A549 (cell line): ENCODE results near the gene FAM78A. TPM values are rescaled to one million over a fixed set of nuclear protein-coding genes. Genes with fewer than 3 reads are reported as not detected.
A peak's percentile ranks its signal among the peaks of the same experiment; 100 is the strongest.

ENCODE experiments used
- ATAC-seq, 2 experiments: fragments of 200-7000 bp in 1 of 2; fragments of >200 bp in 1 of 2; cut with Nextera tagmentation in 1 of 2; cut with Tn5 transposase in 1 of 2; 3 replicates each; pipeline versions ENCODE4 v1.8.0 to v1.9.1; 2018 to 2020; ENCODE audit warnings: mild to moderate bottlenecking in 1 of 2, moderate library complexity in 1 of 2
- CTCF ChIA-PET: fragments of 300-600 bp; sonication (Branson Sonifier 250); formaldehyde crosslinking; extraction: SDS; loops from one replicate; lab custom pipeline; 2021; ENCODE audit warnings: antibody characterized with exemption, inconsistent platforms; lab: Yijun Ruan, JAX
- POLR2A ChIA-PET: fragments of 350-600 bp; formaldehyde crosslinking; extraction: SDS; loops from one replicate; lab custom pipeline; 2021; ENCODE audit warnings: antibody characterized with exemption, inconsistent platforms; lab: Yijun Ruan, JAX
- DNase-seq, 2 experiments: peaks; one replicate each; pipeline versions ENCODE4 v3.0.0 to v3.0.0-alpha.2; 2011 to 2016; ENCODE audit warnings: low read depth in 1 of 2, low spot score in 1 of 2
- FAIRE-seq: peaks from 2 replicates; lab custom pipeline; 2011; peaks lifted over from hg19 to GRCh38; lab: Jason Lieb, UNC
- H3K27ac ChIP-seq, 2 experiments: fragments of >200 bp; sonication (Bioruptor Twin); formaldehyde crosslinking; 3 replicates each; pipeline ENCODE4 v1.5.1; 2016 to 2017
- H3K4me1 ChIP-seq: fragments of >200 bp; sonication (Bioruptor Twin); formaldehyde crosslinking; 3 replicates; pipeline ENCODE4 v1.6.1; 2016
- H3K4me2 ChIP-seq: fragments of >200 bp; sonication (Bioruptor Twin); formaldehyde crosslinking; 3 replicates; pipeline ENCODE4 v1.6.1; 2016
- H3K4me3 ChIP-seq: fragments of >200 bp; sonication (Bioruptor Twin); formaldehyde crosslinking; 3 replicates; pipeline ENCODE4 v1.5.1; 2016
- H3K9me3 ChIP-seq: fragments of >200 bp; sonication (Bioruptor Twin); formaldehyde crosslinking; 3 replicates; pipeline ENCODE4 v1.6.1; 2016
- BHLHE40 ChIP-seq: IDR thresholded peaks from 2 replicates; pipeline ENCODE4 v1.6.1; 2012; ENCODE audit warnings: low read depth, low read length, inconsistent platforms
- CBX8 ChIP-seq: fragments of 200-600 bp; sonication (generic); IDR thresholded peaks from 2 replicates; pipeline ENCODE4 v1.6.1; 2016
- CEBPB ChIP-seq, 2 experiments: fragments of >200 bp in 1 of 2; sonication (Bioruptor Twin) in 1 of 2; formaldehyde crosslinking in 1 of 2; IDR thresholded peaks; 2 replicates each; pipeline ENCODE4 v1.6.1; 2012 to 2016
- EHF ChIP-seq: fragments of 250-450 bp; sonication (Bioruptor Pico); IDR thresholded peaks from 2 replicates; pipeline ENCODE4 v1.5.0; 2020; ENCODE audit warnings: mild to moderate bottlenecking
- EHMT2 ChIP-seq: fragments of 200-600 bp; sonication (generic); IDR thresholded peaks from 2 replicates; pipeline ENCODE4 v1.6.1; 2016; ENCODE audit warnings: antibody characterized with exemption, low read depth, mild to moderate bottlenecking, moderate library complexity
- EP300 ChIP-seq, 2 experiments: fragments of >200 bp; sonication (Bioruptor Twin); formaldehyde crosslinking; IDR thresholded peaks; 2 replicates in 1 of 2; 3 replicates in 1 of 2; pipeline ENCODE4 v1.6.1; 2016 to 2017
- ESRRA ChIP-seq: fragments of 150-350 bp; IDR thresholded peaks from 2 replicates; pipeline ENCODE4 v1.6.1; 2014; ENCODE audit warnings: mild to moderate bottlenecking, low read length, borderline replicate concordance
- FOSL2 ChIP-seq, 2 experiments: fragments of 450-650 bp in 1 of 2; fragments of >200 bp in 1 of 2; sonication (Bioruptor Twin) in 1 of 2; formaldehyde crosslinking; IDR thresholded peaks; 2 replicates each; pipeline versions ENCODE4 v1.5.0 to v1.6.1; 2016 to 2020; ENCODE audit warnings: mild to moderate bottlenecking in 1 of 2, moderate library complexity in 1 of 2
- HEYL ChIP-seq: fragments of 250-450 bp; sonication (Bioruptor Pico); IDR thresholded peaks from 2 replicates; pipeline ENCODE4 v1.8.0; 2021; ENCODE audit warnings: mild to moderate bottlenecking, moderate library complexity
- JUNB ChIP-seq: fragments of >200 bp; sonication (Bioruptor Twin); formaldehyde crosslinking; IDR thresholded peaks from 2 replicates; pipeline ENCODE4 v1.6.1; 2016
- KDM5A ChIP-seq: fragments of 200-600 bp; sonication (generic); IDR thresholded peaks from 2 replicates; pipeline ENCODE4 v1.6.1; 2016; ENCODE audit warnings: antibody characterized with exemption, mild to moderate bottlenecking
- MAFK ChIP-seq: fragments of 450-650 bp; IDR thresholded peaks from 2 replicates; pipeline ENCODE4 v1.6.1; 2014; ENCODE audit not compliant: partially characterized antibody
- MAZ ChIP-seq: fragments of 150-350 bp; IDR thresholded peaks from 2 replicates; pipeline ENCODE4 v1.6.1; 2014; ENCODE audit warnings: antibody characterized with exemption, low read depth, low read length, borderline replicate concordance
- POLR2AphosphoS2 ChIP-seq: conservative IDR thresholded peaks from 2 replicates; pipeline ENCODE4 v1.6.1; 2012; ENCODE audit warnings: low read length, improper control_type of control experiment, inconsistent platforms
- SMC3 ChIP-seq: fragments of >200 bp; sonication (Bioruptor Twin); formaldehyde crosslinking; IDR thresholded peaks from 3 replicates; pipeline ENCODE4 v1.6.1; 2018; ENCODE audit warnings: inconsistent platforms
- SREBF2 ChIP-seq: fragments of 450-650 bp; IDR thresholded peaks from 2 replicates; pipeline ENCODE4 v1.6.1; 2014; ENCODE audit warnings: mild to moderate bottlenecking, moderate library complexity
- ZFP36 ChIP-seq: fragments of 450-650 bp; IDR thresholded peaks from 2 replicates; pipeline ENCODE4 v1.6.1; 2014; ENCODE audit warnings: borderline replicate concordance; ENCODE audit not compliant: partially characterized antibody
- WGBS: methylation state at CpG from one replicate; pipeline ENCODE4 v1.1.6; 2017; ENCODE audit errors: missing lambda C conversion rate; 5-methylcytosine and 5-hydroxymethylcytosine counted together
- polyA plus RNA-seq, 4 experiments: library from polyadenylated mRNA; depleted of rRNA in 3 of 4; stranded (reverse); fragments of >200 nt; fragmentation: RNase III in 1 of 4; extraction: RNeasy Plus Mini Kit Qiagen cat#74134 plus additional on column Dnase treatment in 1 of 4; gene quantifications; 2 replicates in 3 of 4; 3 replicates in 1 of 4; pipeline ENCODE4 v1.2.3, GENCODE V29; 2011 to 2017
- TF ChIP-seq, protein P1 (sequence below): fragments of 200-600 bp; sonication (generic); IDR thresholded peaks from 2 replicates; pipeline ENCODE4 v1.6.1; 2016; ENCODE audit warnings: antibody characterized with exemption, mild to moderate bottlenecking, moderate library complexity
- TF ChIP-seq, protein P2 (sequence below): fragments of 250-450 bp; sonication (Bioruptor Pico); IDR thresholded peaks from 2 replicates; pipeline ENCODE4 v1.5.0; 2021; ENCODE audit warnings: mild to moderate bottlenecking, moderate library complexity, borderline replicate concordance
- TF ChIP-seq, protein P3 (sequence below): fragments of 250-450 bp; sonication (Bioruptor Pico); IDR thresholded peaks from 2 replicates; pipeline ENCODE4 v1.5.0; 2020; ENCODE audit warnings: low read depth, mild to moderate bottlenecking, moderate library complexity
- TF ChIP-seq, protein P4 (sequence below): fragments of >200 bp; sonication (Bioruptor Twin); formaldehyde crosslinking; IDR thresholded peaks from 3 replicates; pipeline ENCODE4 v1.6.1; 2016

The FAM78A gene
- polyA plus RNA-seq, 2 of the 4 experiments (the other 2 are of a cell fraction) = 0.44 to 0.50 TPM

DNA sequence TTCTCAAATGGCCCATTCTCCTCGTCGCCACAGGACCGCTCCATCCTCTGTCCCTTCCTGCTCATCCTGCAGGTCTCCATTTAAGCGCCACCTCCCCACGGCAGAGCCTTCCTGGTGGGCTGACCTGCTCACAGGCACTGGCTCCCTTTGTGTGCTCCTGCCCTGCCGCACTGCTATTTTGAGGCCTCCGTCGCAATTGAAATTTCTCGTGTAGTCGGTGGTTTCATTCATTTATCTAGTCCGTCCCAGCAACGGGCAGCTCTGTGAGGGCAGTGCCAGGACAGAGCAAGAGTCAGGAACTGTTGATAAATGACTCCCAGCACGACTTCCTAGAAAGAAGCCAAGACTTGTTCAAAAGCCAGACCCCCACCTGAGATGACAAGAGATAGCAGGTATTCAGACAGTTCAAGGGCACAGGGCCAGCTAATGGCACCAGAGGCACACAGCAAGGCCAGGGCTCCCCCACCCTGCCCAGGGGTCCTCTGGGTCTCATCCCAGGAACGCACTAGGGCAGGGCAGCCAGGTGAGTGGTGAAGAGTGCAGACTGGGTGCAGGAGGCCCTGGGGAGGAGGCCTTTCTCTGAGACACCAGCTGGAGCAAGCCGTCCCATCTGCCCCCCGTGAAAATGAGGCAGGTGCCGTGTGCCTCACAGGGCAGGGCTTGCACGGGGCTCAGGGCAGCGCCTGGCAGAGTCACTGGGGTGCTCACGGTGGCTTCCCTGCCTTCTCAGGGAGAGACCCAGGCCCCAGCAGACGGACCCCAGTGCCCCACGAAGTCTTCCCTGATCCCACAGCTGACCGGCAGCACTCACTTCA lies 36.9 kb downstream of the FAM78A start:
- Histone ChIP-seq H3K4me2 (no peak overlapping the region), H3K4me1 (no peaks in the 10 kb centered on the region), H3K27ac (no peak overlapping the region), H3K9me3 (peaks cover 3% of the 10 kb centered on the region; the same call in 1 of the 3 replicates), H3K4me3 (no peak overlapping the region)
- WGBS = 89% methylated on average over 15 of the region's 23 CpGs
- FAIRE-seq = no peak
- peak; percentile 19 to 25; a peak in 3 of 6 replicates for ATAC-seq
- no peak for TF ChIP-seq ZFP36
- no peak for TF ChIP-seq CEBPB (IDR thresholded peaks at IDR 0.05)
- no peak for TF ChIP-seq EP300 (IDR thresholded peaks at IDR 0.05)
- TF ChIP-seq, protein P1, sequence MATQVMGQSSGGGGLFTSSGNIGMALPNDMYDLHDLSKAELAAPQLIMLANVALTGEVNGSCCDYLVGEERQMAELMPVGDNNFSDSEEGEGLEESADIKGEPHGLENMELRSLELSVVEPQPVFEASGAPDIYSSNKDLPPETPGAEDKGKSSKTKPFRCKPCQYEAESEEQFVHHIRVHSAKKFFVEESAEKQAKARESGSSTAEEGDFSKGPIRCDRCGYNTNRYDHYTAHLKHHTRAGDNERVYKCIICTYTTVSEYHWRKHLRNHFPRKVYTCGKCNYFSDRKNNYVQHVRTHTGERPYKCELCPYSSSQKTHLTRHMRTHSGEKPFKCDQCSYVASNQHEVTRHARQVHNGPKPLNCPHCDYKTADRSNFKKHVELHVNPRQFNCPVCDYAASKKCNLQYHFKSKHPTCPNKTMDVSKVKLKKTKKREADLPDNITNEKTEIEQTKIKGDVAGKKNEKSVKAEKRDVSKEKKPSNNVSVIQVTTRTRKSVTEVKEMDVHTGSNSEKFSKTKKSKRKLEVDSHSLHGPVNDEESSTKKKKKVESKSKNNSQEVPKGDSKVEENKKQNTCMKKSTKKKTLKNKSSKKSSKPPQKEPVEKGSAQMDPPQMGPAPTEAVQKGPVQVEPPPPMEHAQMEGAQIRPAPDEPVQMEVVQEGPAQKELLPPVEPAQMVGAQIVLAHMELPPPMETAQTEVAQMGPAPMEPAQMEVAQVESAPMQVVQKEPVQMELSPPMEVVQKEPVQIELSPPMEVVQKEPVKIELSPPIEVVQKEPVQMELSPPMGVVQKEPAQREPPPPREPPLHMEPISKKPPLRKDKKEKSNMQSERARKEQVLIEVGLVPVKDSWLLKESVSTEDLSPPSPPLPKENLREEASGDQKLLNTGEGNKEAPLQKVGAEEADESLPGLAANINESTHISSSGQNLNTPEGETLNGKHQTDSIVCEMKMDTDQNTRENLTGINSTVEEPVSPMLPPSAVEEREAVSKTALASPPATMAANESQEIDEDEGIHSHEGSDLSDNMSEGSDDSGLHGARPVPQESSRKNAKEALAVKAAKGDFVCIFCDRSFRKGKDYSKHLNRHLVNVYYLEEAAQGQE = no peak
- no peak for TF ChIP-seq HEYL (CRISPR knock-in tag)
- TF ChIP-seq JUNB = no peak
- TF ChIP-seq, protein P2, sequence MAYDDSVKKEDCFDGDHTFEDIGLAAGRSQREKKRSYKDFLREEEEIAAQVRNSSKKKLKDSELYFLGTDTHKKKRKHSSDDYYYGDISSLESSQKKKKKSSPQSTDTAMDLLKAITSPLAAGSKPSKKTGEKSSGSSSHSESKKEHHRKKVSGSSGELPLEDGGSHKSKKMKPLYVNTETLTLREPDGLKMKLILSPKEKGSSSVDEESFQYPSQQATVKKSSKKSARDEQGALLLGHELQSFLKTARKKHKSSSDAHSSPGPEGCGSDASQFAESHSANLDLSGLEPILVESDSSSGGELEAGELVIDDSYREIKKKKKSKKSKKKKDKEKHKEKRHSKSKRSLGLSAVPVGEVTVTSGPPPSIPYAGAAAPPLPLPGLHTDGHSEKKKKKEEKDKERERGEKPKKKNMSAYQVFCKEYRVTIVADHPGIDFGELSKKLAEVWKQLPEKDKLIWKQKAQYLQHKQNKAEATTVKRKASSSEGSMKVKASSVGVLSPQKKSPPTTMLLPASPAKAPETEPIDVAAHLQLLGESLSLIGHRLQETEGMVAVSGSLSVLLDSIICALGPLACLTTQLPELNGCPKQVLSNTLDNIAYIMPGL (CRISPR knock-in tag) = no peak
- no peak for TF ChIP-seq EHF (CRISPR knock-in tag)
- CTCF ChIA-PET = interaction anchor here (0.5 kb wide), 1 partner anchor 38 kb away, joined by 3 read pairs; no protein-coding TSS in a partner anchor
- POLR2A ChIA-PET = no interaction called here
- DNase-seq = no peak

DNA sequence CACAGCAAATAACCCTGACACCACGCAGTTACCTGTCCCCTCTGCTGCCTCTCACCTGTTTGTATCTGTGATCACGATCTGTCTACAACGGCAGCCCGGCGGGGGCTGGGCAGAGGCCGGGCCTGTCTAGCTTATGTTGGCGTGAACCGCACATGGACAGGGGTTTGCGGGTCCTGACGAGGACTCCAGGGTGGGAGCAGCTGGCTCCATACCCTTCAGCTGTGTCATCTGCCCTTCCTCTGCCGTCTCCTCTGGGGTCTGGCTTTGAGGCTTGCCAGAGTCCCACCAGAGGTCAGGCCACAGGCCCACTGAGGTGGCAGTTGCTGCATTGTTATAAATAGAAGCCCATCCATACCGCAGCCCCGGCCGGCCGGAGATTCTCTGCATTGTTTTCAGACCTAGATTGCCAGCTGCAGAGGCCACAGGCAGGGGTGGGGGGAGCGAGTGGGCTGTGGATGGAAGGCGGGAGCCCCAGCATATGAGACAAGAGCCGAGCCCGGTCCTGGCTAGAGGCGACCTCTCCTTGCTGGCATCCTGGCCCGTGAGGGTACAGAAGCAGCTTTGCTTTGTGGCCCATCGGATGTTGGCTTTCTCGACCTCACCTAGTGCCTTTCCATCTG lies 37.8 kb downstream of the FAM78A start:
- ChIA-PET POLR2A (no interaction called here), CTCF (interaction anchor here (0.5 to 1.7 kb wide), 2 partner anchors 37 to 98 kb away, joined by 3 to 4 read pairs; no protein-coding TSS in a partner anchor)
- Histone ChIP-seq H3K9me3 (peaks cover 3% of the 10 kb centered on the region; the same call in 1 of the 3 replicates), H3K4me2 (no peak overlapping the region), H3K27ac (no peak overlapping the region), H3K4me1 (no peaks in the 10 kb centered on the region), H3K4me3 (no peak overlapping the region)
- FAIRE-seq = no peak
- TF ChIP-seq ZFP36 = no peak
- 89% methylated on average over 23 of the region's 23 CpGs for WGBS
- no peak for DNase-seq
- ATAC-seq = peak; percentile 7 to 25; a peak in 2 of 6 replicates

DNA sequence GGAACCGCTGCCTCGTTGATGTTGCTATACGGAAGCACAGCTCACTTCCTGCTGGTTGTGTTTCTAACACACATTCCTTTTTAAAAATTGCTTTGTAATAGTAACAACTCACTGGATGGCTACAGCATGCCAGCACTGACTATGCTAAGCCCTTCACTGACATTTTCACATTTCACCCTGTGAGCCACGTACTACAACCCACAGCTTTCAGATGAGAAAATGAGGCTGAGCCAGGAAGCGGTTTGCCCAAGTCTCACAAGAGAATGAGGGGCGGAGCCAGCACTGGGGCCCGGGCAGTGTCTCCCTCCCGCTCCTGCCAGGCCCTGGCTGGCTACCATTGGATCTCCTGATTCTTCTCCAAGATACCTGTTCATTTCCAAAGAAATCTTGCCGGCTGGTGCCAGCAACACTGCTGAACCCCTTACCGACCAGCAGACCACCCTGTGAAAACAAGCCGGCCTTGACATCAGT lies 38.3 kb downstream of the FAM78A start:
- no peak overlapping the region for H3K4me2 ChIP-seq
- CTCF ChIA-PET = interaction anchor here (1.7 kb wide), 1 partner anchor 99 kb away, joined by 4 read pairs; no protein-coding TSS in a partner anchor
- no peak for TF ChIP-seq FOSL2 (IDR thresholded peaks at IDR 0.05)
- TF ChIP-seq FOSL2 (CRISPR knock-in tag; IDR thresholded peaks at IDR 0.05) = no peak
- no peak for TF ChIP-seq CEBPB (IDR thresholded peaks at IDR 0.05)
- TF ChIP-seq BHLHE40 = no peak
- no peak for TF ChIP-seq SMC3
- TF ChIP-seq JUNB = no peak
- TF ChIP-seq, protein P3, sequence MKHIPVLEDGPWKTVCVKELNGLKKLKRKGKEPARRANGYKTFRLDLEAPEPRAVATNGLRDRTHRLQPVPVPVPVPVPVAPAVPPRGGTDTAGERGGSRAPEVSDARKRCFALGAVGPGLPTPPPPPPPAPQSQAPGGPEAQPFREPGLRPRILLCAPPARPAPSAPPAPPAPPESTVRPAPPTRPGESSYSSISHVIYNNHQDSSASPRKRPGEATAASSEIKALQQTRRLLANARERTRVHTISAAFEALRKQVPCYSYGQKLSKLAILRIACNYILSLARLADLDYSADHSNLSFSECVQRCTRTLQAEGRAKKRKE (CRISPR knock-in tag) = no peak
- no peak for TF ChIP-seq ZFP36
- no peak for TF ChIP-seq MAZ
- no peak for TF ChIP-seq SREBF2
- TF ChIP-seq KDM5A = no peak
- no peak for TF ChIP-seq ESRRA
- TF ChIP-seq POLR2AphosphoS2 = no peak
- TF ChIP-seq EHMT2 = no peak
- no peak for TF ChIP-seq CBX8
- TF ChIP-seq MAFK = no peak
- TF ChIP-seq, protein P4, sequence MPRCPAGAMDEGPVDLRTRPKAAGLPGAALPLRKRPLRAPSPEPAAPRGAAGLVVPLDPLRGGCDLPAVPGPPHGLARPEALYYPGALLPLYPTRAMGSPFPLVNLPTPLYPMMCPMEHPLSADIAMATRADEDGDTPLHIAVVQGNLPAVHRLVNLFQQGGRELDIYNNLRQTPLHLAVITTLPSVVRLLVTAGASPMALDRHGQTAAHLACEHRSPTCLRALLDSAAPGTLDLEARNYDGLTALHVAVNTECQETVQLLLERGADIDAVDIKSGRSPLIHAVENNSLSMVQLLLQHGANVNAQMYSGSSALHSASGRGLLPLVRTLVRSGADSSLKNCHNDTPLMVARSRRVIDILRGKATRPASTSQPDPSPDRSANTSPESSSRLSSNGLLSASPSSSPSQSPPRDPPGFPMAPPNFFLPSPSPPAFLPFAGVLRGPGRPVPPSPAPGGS = no peak

More for the DNA sequence above, 38.3 kb downstream of the FAM78A start:
- FAIRE-seq (no peak), DNase-seq (no peak), ATAC-seq (peak in 1 of 2 experiments; percentile 18; a peak in 2 of 6 replicates)
- H3K9me3 ChIP-seq = peaks cover 3% of the 10 kb centered on the region; the same call in 1 of the 3 replicates
- no peak overlapping the region for H3K27ac ChIP-seq
- H3K4me3 ChIP-seq = no peak overlapping the region
- POLR2A ChIA-PET = no interaction called here
- H3K4me1 ChIP-seq = no peaks in the 10 kb centered on the region
- 82% methylated on average over 11 of the region's 11 CpGs for WGBS
